K562 (cell line): ENCODE measurements around the gene ZYG11A. TPM values are rescaled to one million over a fixed set of nuclear protein-coding genes. Genes with fewer than 3 reads are reported as not detected.

ENCODE experiments used
- CHCHD3 ChIP-seq: fragments of 250-450 bp; sonication (Bioruptor Pico); IDR thresholded peaks from 2 replicates; pipeline ENCODE4 v2.1.2; 2022; ENCODE audit warnings: mild to moderate bottlenecking
- DIDO1 ChIP-seq: fragments of 450-650 bp; IDR thresholded peaks from 2 replicates; pipeline ENCODE4 v1.6.1; 2016; ENCODE audit warnings: low read depth, missing biosample characterization, missing genetic modification characterization
- FOXA1 ChIP-seq: fragments of 450-650 bp; IDR thresholded peaks from 2 replicates; pipeline ENCODE4 v1.6.1; 2016; ENCODE audit warnings: mild to moderate bottlenecking, borderline replicate concordance
- HDAC6 ChIP-seq: IDR thresholded peaks from 2 replicates; pipeline ENCODE4 v1.6.1; 2012; ENCODE audit warnings: low read depth, mild to moderate bottlenecking, control low read depth, inconsistent platforms, low read length, moderate library complexity
- IFI16 ChIP-seq: fragments of 250-450 bp; sonication (Bioruptor Pico); IDR thresholded peaks from 2 replicates; pipeline ENCODE4 v2.1.2; 2022; ENCODE audit warnings: mild to moderate bottlenecking, inconsistent platforms
- LARP7 ChIP-seq: fragments of 450-650 bp; IDR thresholded peaks from 2 replicates; pipeline ENCODE4 v1.6.1; 2016
- LCOR ChIP-seq: sonication (generic); formaldehyde crosslinking; IDR thresholded peaks from 2 replicates; pipeline ENCODE4 v1.8.0; 2022; ENCODE audit warnings: mild to moderate bottlenecking, missing genetic modification reagents
- POLR2A ChIP-seq: fragments of 450-650 bp; conservative IDR thresholded peaks from 2 replicates; pipeline ENCODE4 v1.6.1; 2016
- TBL1XR1 ChIP-seq, 2 experiments: IDR thresholded peaks; 2 replicates each; pipeline ENCODE4 v1.6.1; 2012; ENCODE audit warnings: improper control_type of control experiment in 2 of 2, low read length in 2 of 2, mild to moderate bottlenecking in 1 of 2
- TCF7L2 ChIP-seq: fragments of 150-350 bp; IDR thresholded peaks from 2 replicates; pipeline ENCODE4 v1.6.1; 2016; ENCODE audit warnings: low read depth, mild to moderate bottlenecking, low read length, moderate library complexity
- TCFL5 ChIP-seq: fragments of 250-450 bp; sonication (Bioruptor Pico); conservative IDR thresholded peaks from 2 replicates; pipeline ENCODE4 v1.6.1; 2021; ENCODE audit warnings: mild to moderate bottlenecking, moderate library complexity, matching md5 sums
- U2AF1 ChIP-seq: fragments of 200-400 bp; formaldehyde crosslinking; optimal IDR thresholded peaks from 2 replicates; pipeline ENCODE3; 2017; ENCODE audit warnings: mild to moderate bottlenecking, low read depth, low read length, moderate library complexity
- ZFX ChIP-seq: sonication (generic); formaldehyde crosslinking; IDR thresholded peaks from 2 replicates; pipeline ENCODE4 v1.8.0; 2022; ENCODE audit warnings: mild to moderate bottlenecking, missing genetic modification reagents, moderate library complexity
- ZKSCAN1 ChIP-seq: fragments of 150-350 bp; IDR thresholded peaks from 2 replicates; pipeline ENCODE4 v1.6.1; 2016; ENCODE audit warnings: low read depth, low read length
- ZNF24 ChIP-seq: fragments of 450-650 bp; IDR thresholded peaks from 2 replicates; pipeline ENCODE4 v1.6.1; 2016
- ZNF583 ChIP-seq: fragments of 250-450 bp; sonication (Bioruptor Pico); IDR thresholded peaks from 2 replicates; pipeline ENCODE4 v1.4.0; 2020
- ZNF77 ChIP-seq: fragments of 250-450 bp; sonication (Bioruptor Pico); IDR thresholded peaks from 2 replicates; pipeline ENCODE4 v1.5.0; 2020
- ZNF830 ChIP-seq: fragments of 250-450 bp; sonication (Bioruptor Pico); IDR thresholded peaks from 2 replicates; pipeline ENCODE4 v1.5.0; 2021; ENCODE audit warnings: mild to moderate bottlenecking
- polyA plus RNA-seq, 8 experiments: library from polyadenylated mRNA; depleted of rRNA in 4 of 8; stranded (reverse) in 5 of 8; unstranded in 3 of 8; fragments of >200 nt; fragmentation: Nextera tagmentation in 2 of 8; fragmentation: Illumina TruSeq in 1 of 8; extraction: Ambion mirVana in 2 of 8; extraction: Trizol in 1 of 8; gene quantifications; 2 replicates each; pipeline versions ENCODE4 v1.2.1 to v1.2.3, GENCODE V29; 2011 to 2014; ENCODE audit warnings: inconsistent platforms in 1 of 8, missing spikeins in 1 of 8
- total RNA-seq, 7 experiments: library from RNA; depleted of rRNA in 6 of 7; stranded (reverse); fragments of >200 nt in 6 of 7; fragmentation: Illumina TruSeq in 2 of 7; extraction: Trizol in 2 of 7; gene quantifications; 2 replicates each; pipeline versions ENCODE4 v1.2.1 to v1.2.3, GENCODE V29; 2011 to 2021; ENCODE audit warnings: low replicate concordance in 1 of 7
- TF ChIP-seq, protein P1 (sequence below): sonication (generic); formaldehyde crosslinking; IDR thresholded peaks from 2 replicates; pipeline ENCODE4 v1.8.0; 2022; ENCODE audit warnings: missing genetic modification reagents, mild to moderate bottlenecking, borderline replicate concordance
- TF ChIP-seq, protein P2 (sequence below): sonication (generic); formaldehyde crosslinking; IDR thresholded peaks from 2 replicates; pipeline ENCODE4 v1.8.1; 2023; ENCODE audit warnings: missing genetic modification reagents, mild to moderate bottlenecking, borderline replicate concordance
- TF ChIP-seq, protein P3 (sequence below): sonication (generic); formaldehyde crosslinking; IDR thresholded peaks from 2 replicates; pipeline ENCODE4 v1.8.1; 2023; ENCODE audit warnings: mild to moderate bottlenecking, missing genetic modification reagents

The ZYG11A gene
- total and polyA plus RNA-seq, 9 of the 15 experiments (the other 6 are each of a cell fraction or from before 2014, with no cell fraction given) = 4.5 to 21.9 (median 14.0) TPM

DNA sequence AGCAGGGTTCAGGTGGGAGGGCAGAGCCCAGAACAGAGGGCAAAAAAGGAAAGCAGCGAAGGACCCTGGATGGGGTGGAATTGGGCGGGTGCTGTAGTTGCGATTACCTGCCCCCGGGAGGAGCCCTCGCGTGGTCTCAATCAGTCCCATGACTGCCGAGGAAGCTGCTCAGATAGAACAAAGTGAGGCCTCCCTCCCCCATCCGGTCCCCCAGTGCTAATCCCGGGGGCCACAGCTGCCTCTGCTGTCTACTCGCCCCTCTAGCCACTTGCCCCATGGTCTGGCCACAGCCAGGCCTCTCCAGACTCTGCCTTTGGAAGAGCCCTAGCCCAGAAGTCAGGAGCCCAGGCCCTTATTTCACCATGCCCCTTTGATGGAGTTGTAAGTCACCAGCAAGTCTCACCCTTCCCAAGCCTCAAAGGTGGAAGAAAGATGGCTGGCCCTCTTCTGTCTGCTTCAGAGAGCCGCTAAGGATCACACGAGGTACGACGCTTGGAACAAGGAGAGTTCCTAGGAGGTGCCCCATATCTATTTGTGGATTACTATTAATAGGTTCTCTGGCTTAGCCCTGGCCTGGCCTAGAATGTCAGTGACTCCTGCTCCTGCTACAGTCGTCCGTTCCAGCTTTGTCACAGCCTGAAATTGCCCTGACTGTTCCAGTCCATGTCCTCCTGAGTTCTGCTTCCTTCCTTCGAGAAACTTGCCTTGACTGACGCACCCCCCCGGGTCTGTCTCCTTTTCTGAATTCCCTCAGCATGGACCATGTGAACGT lies 62.6 kb downstream of the ZYG11A start (continued):
- TF ChIP-seq, protein P1, sequence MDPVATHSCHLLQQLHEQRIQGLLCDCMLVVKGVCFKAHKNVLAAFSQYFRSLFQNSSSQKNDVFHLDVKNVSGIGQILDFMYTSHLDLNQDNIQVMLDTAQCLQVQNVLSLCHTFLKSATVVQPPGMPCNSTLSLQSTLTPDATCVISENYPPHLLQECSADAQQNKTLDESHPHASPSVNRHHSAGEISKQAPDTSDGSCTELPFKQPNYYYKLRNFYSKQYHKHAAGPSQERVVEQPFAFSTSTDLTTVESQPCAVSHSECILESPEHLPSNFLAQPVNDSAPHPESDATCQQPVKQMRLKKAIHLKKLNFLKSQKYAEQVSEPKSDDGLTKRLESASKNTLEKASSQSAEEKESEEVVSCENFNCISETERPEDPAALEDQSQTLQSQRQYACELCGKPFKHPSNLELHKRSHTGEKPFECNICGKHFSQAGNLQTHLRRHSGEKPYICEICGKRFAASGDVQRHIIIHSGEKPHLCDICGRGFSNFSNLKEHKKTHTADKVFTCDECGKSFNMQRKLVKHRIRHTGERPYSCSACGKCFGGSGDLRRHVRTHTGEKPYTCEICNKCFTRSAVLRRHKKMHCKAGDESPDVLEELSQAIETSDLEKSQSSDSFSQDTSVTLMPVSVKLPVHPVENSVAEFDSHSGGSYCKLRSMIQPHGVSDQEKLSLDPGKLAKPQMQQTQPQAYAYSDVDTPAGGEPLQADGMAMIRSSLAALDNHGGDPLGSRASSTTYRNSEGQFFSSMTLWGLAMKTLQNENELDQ (CRISPR knock-in tag) = no peak
- TF ChIP-seq CHCHD3 (no peak), ZFX (peak; percentile 48; the same call in 1 of the 2 replicates), ZKSCAN1 (no peak), LARP7 (no peak), ZNF24 (no peak), ZNF583 (no peak), U2AF1 (no peak), DIDO1 (no peak), FOXA1 (no peak), HDAC6 (no peak), TBL1XR1 (IDR thresholded peaks at IDR 0.05; ENCODE audit: low read length in 2 of 2) (no peak), POLR2A (no peak), ZNF77 (CRISPR knock-in tag) (no peak), ZNF830 (CRISPR knock-in tag) (no peak), IFI16 (CRISPR knock-in tag) (no peak), TCF7L2 (no peak), LCOR (CRISPR knock-in tag) (no peak), TCFL5 (CRISPR knock-in tag) (no peak)
- TF ChIP-seq, protein P2, sequence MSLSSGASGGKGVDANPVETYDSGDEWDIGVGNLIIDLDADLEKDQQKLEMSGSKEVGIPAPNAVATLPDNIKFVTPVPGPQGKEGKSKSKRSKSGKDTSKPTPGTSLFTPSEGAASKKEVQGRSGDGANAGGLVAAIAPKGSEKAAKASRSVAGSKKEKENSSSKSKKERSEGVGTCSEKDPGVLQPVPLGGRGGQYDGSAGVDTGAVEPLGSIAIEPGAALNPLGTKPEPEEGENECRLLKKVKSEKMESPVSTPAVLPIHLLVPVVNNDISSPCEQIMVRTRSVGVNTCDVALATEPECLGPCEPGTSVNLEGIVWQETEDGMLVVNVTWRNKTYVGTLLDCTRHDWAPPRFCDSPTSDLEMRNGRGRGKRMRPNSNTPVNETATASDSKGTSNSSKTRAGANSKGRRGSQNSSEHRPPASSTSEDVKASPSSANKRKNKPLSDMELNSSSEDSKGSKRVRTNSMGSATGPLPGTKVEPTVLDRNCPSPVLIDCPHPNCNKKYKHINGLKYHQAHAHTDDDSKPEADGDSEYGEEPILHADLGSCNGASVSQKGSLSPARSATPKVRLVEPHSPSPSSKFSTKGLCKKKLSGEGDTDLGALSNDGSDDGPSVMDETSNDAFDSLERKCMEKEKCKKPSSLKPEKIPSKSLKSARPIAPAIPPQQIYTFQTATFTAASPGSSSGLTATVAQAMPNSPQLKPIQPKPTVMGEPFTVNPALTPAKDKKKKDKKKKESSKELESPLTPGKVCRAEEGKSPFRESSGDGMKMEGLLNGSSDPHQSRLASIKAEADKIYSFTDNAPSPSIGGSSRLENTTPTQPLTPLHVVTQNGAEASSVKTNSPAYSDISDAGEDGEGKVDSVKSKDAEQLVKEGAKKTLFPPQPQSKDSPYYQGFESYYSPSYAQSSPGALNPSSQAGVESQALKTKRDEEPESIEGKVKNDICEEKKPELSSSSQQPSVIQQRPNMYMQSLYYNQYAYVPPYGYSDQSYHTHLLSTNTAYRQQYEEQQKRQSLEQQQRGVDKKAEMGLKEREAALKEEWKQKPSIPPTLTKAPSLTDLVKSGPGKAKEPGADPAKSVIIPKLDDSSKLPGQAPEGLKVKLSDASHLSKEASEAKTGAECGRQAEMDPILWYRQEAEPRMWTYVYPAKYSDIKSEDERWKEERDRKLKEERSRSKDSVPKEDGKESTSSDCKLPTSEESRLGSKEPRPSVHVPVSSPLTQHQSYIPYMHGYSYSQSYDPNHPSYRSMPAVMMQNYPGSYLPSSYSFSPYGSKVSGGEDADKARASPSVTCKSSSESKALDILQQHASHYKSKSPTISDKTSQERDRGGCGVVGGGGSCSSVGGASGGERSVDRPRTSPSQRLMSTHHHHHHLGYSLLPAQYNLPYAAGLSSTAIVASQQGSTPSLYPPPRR (CRISPR knock-in tag) = no peak
- TF ChIP-seq, protein P3, sequence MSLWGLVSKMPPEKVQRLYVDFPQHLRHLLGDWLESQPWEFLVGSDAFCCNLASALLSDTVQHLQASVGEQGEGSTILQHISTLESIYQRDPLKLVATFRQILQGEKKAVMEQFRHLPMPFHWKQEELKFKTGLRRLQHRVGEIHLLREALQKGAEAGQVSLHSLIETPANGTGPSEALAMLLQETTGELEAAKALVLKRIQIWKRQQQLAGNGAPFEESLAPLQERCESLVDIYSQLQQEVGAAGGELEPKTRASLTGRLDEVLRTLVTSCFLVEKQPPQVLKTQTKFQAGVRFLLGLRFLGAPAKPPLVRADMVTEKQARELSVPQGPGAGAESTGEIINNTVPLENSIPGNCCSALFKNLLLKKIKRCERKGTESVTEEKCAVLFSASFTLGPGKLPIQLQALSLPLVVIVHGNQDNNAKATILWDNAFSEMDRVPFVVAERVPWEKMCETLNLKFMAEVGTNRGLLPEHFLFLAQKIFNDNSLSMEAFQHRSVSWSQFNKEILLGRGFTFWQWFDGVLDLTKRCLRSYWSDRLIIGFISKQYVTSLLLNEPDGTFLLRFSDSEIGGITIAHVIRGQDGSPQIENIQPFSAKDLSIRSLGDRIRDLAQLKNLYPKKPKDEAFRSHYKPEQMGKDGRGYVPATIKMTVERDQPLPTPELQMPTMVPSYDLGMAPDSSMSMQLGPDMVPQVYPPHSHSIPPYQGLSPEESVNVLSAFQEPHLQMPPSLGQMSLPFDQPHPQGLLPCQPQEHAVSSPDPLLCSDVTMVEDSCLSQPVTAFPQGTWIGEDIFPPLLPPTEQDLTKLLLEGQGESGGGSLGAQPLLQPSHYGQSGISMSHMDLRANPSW (CRISPR knock-in tag) = peak; percentile 52; the same call in 1 of the 2 replicates
